Natural killer cell (primary cell): ENCODE data around the gene ZP2. TPM values are rescaled to one million over a fixed set of nuclear protein-coding genes. Genes with fewer than 3 reads are reported as not detected.

ENCODE experiments used
- ATAC-seq, 3 donors: fragments of 150-1000 bp in 2 of 3; fragments of 200-7000 bp in 1 of 3; cut with Tn5 transposase; 1 replicate in 1 of 3; 2 replicates in 2 of 3; pipeline ENCODE4 v1.10.0; 2021; ENCODE audit warnings: mild to moderate bottlenecking in 2 of 3, moderate library complexity in 2 of 3
- DNase-seq, 2 donors: peaks; one replicate each; pipeline versions ENCODE4 v3.0.0 to v3.0.0-alpha.2; 2013 to 2021; ENCODE audit warnings: mixed read lengths in 1 of 2
- H3K27ac ChIP-seq: one replicate; pipeline ENCODE4 v1.5.1; 2013; ENCODE audit warnings: mild to moderate bottlenecking, low read length
- H3K27me3 ChIP-seq: one replicate; pipeline ENCODE4 v1.6.1; 2013; ENCODE audit warnings: low read length; ENCODE audit not compliant: control insufficient read depth, insufficient read depth
- H3K36me3 ChIP-seq: one replicate; pipeline ENCODE4 v1.6.1; 2013; ENCODE audit warnings: low read length; ENCODE audit not compliant: control insufficient read depth, insufficient read depth
- H3K4me1 ChIP-seq: one replicate; pipeline ENCODE4 v1.6.1; 2013; ENCODE audit warnings: low read length; ENCODE audit not compliant: control insufficient read depth, insufficient read depth
- H3K4me3 ChIP-seq: one replicate; pipeline ENCODE4 v1.5.1; 2013; ENCODE audit warnings: low read length
- H3K9me3 ChIP-seq: one replicate; pipeline ENCODE4 v1.6.1; 2013; ENCODE audit warnings: low read length; ENCODE audit not compliant: control insufficient read depth, insufficient read depth
- H3K27ac Mint-ChIP-seq, 2 donors: one replicate each; pipeline ENCODE4 v1.8.0; 2022; ENCODE audit warnings: mild to moderate bottlenecking in 2 of 2, mixed read lengths in 2 of 2, moderate library complexity in 1 of 2
- H3K27me3 Mint-ChIP-seq, 2 donors: one replicate each; pipeline ENCODE4 v1.8.0; 2022; ENCODE audit warnings: low read depth in 2 of 2, mixed read lengths in 2 of 2
- H3K36me3 Mint-ChIP-seq: one replicate; pipeline ENCODE4 v1.8.0; 2022; ENCODE audit warnings: mixed read lengths
- H3K4me1 Mint-ChIP-seq, 2 donors: one replicate each; pipeline ENCODE4 v1.8.0; 2022; ENCODE audit warnings: mixed read lengths in 2 of 2
- H3K4me3 Mint-ChIP-seq: one replicate; pipeline ENCODE4 v1.8.0; 2022; ENCODE audit warnings: mild to moderate bottlenecking, moderate library complexity, mixed read lengths
- H3K9me3 Mint-ChIP-seq, 2 donors: one replicate each; pipeline ENCODE4 v1.8.0; 2022; ENCODE audit warnings: mixed read lengths in 2 of 2
- WGBS: methylation state at CpG from one replicate; pipeline ENCODE4 v1.1.7; 2013; ENCODE audit warnings: missing lambda C conversion rate; ENCODE audit not compliant: insufficient coverage; 5-methylcytosine and 5-hydroxymethylcytosine counted together
- intact Hi-C: fragments of 100-400 bp; cut with micrococcal nuclease; formaldehyde crosslinking; loops from one replicate; pipeline ENCODE4 v1.14.2; 2022
- total RNA-seq, 4 donors: library from RNA; stranded (reverse); fragments of 120-200 nt in 1 of 4; gene quantifications; one replicate each; pipeline versions ENCODE4 v1.2.3 to v1.2.4, GENCODE V29; 2013 to 2022
- TF ChIP-seq, protein P1 (sequence below): fragments of 200-600 bp; IDR thresholded peaks from one replicate; pipeline ENCODE4 v1.8.0; 2022; ENCODE audit warnings: antibody characterized with exemption

The ZP2 gene
- total RNA-seq, 3 donors from 2014 or later (not counting 1 experiment from before 2014, with no cell fraction given), result not detected

GRCh38 chr16:21205303-21205702 is 6.1 kb downstream of the ZP2 start:
- TF ChIP-seq, protein P1, sequence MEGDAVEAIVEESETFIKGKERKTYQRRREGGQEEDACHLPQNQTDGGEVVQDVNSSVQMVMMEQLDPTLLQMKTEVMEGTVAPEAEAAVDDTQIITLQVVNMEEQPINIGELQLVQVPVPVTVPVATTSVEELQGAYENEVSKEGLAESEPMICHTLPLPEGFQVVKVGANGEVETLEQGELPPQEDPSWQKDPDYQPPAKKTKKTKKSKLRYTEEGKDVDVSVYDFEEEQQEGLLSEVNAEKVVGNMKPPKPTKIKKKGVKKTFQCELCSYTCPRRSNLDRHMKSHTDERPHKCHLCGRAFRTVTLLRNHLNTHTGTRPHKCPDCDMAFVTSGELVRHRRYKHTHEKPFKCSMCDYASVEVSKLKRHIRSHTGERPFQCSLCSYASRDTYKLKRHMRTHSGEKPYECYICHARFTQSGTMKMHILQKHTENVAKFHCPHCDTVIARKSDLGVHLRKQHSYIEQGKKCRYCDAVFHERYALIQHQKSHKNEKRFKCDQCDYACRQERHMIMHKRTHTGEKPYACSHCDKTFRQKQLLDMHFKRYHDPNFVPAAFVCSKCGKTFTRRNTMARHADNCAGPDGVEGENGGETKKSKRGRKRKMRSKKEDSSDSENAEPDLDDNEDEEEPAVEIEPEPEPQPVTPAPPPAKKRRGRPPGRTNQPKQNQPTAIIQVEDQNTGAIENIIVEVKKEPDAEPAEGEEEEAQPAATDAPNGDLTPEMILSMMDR, result no peak
- DNase-seq, result no peak
- intact Hi-C loops, result no loop called here
- H3K9me3 ChIP-seq, result no peaks in the 10 kb centered on the region
- ATAC-seq, result no peak
- Mint-ChIP-seq H3K4me3 (no peak overlapping the region), H3K9me3 (no peaks in the 10 kb centered on the region), H3K27me3 (peaks cover 17 to 30% of the 10 kb centered on the region in 2 donors), H3K4me1 (no peaks in the 10 kb centered on the region), H3K36me3 (no peaks in the 10 kb centered on the region), H3K27ac (no peak overlapping the region)
- no peak overlapping the region for H3K27ac ChIP-seq
- H3K36me3 ChIP-seq, result no peaks in the 10 kb centered on the region
- H3K27me3 ChIP-seq, result no peaks in the 10 kb centered on the region
- no peak overlapping the region for H3K4me3 ChIP-seq
- H3K4me1 ChIP-seq, result no peaks in the 10 kb centered on the region

GRCh38 chr16:21203155-21203797 is 8.1 kb downstream of the ZP2 start:
- no peaks in the 10 kb centered on the region for H3K9me3 Mint-ChIP-seq
- H3K27me3 Mint-ChIP-seq, result peaks cover 16 to 32% of the 10 kb centered on the region in 2 donors
- no peak for ATAC-seq
- Histone ChIP-seq H3K9me3 (no peaks in the 10 kb centered on the region), H3K27me3 (no peaks in the 10 kb centered on the region), H3K4me3 (no peak overlapping the region), H3K27ac (no peak overlapping the region), H3K4me1 (no peaks in the 10 kb centered on the region), H3K36me3 (no peaks in the 10 kb centered on the region)
- WGBS, result 51% methylated on average over 7 of the region's 7 CpGs
- H3K4me1 Mint-ChIP-seq, result no peaks in the 10 kb centered on the region
- TF ChIP-seq, protein P1, result no peak
- H3K27ac Mint-ChIP-seq, result no peak overlapping the region
- no peak overlapping the region for H3K4me3 Mint-ChIP-seq
- intact Hi-C loops, result no loop called here
- DNase-seq, result no peak
- H3K36me3 Mint-ChIP-seq, result no peaks in the 10 kb centered on the region

GRCh38 chr16:21199607-21200218 is 11.7 kb downstream of the ZP2 start:
- TF ChIP-seq, protein P1, result no peak
- no peaks in the 10 kb centered on the region for H3K36me3 Mint-ChIP-seq
- H3K9me3 Mint-ChIP-seq, result no peaks in the 10 kb centered on the region
- 71% methylated on average over 5 of the region's 5 CpGs for WGBS
- Histone ChIP-seq H3K36me3 (no peaks in the 10 kb centered on the region), H3K27me3 (peaks cover 2% of the 10 kb centered on the region), H3K4me1 (no peaks in the 10 kb centered on the region), H3K4me3 (no peak overlapping the region), H3K27ac (no peak overlapping the region), H3K9me3 (no peaks in the 10 kb centered on the region)
- peaks cover 20 to 36% of the 10 kb centered on the region in 2 donors for H3K27me3 Mint-ChIP-seq
- no peak overlapping the region for H3K4me3 Mint-ChIP-seq
- H3K4me1 Mint-ChIP-seq, result no peaks in the 10 kb centered on the region
- intact Hi-C loops, result no loop called here
- ATAC-seq (no peak), DNase-seq (no peak)
- H3K27ac Mint-ChIP-seq, result no peak overlapping the region

DNA sequence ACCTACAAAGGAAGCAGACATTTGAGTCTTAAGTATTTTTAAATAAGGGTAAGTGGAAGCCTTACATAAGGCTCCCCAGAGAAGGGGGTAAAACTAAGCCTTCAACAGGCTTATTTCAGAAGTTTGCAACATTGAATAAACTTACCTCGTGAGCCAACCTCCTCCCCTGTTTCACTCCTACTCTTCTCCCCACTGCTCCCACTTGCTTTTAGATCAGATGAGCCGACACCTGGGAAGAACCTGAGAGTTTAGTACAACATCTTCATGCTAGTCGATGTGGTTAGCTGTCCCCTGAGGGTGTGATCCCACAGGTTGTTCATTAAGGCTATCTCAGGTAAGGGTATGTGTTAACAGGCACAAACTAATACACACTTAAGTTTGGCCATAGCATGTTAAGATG is 13.8 kb downstream of the ZP2 start:
- no peak for DNase-seq
- intact Hi-C loops, result no loop called here
- H3K27ac ChIP-seq, result no peak overlapping the region
- no peaks in the 10 kb centered on the region for H3K4me1 Mint-ChIP-seq
- no peaks in the 10 kb centered on the region for H3K9me3 Mint-ChIP-seq
- no peak overlapping the region for H3K4me3 Mint-ChIP-seq
- H3K27ac Mint-ChIP-seq, result no peak overlapping the region
- peaks cover 2% of the 10 kb centered on the region for H3K27me3 ChIP-seq
- ATAC-seq, result no peak
- peaks cover 29 to 30% of the 10 kb centered on the region in 2 donors for H3K27me3 Mint-ChIP-seq
- no peaks in the 10 kb centered on the region for H3K36me3 ChIP-seq
- H3K4me1 ChIP-seq, result no peaks in the 10 kb centered on the region
- TF ChIP-seq, protein P1, result no peak
- 75% methylated on average over 3 of the region's 3 CpGs for WGBS
- no peaks in the 10 kb centered on the region for H3K9me3 ChIP-seq
- no peaks in the 10 kb centered on the region for H3K36me3 Mint-ChIP-seq
- no peak overlapping the region for H3K4me3 ChIP-seq
